WTC11 (cell line): ENCODE results near the gene TCAP. TPM values are rescaled to one million over a fixed set of nuclear protein-coding genes. Genes with fewer than 3 reads are reported as not detected.

ENCODE experiments used
- ATAC-seq: fragments of 200-7000 bp; cut with Tn5 transposase; 2 replicates; pipeline ENCODE4 v1.10.0; 2021; ENCODE audit warnings: mild to moderate bottlenecking, moderate library complexity
- CTCF ChIA-PET: fragments of 300-600 bp; sonication (Branson Sonifier 250); formaldehyde crosslinking; loops from one replicate; lab custom pipeline; 2021; ENCODE audit warnings: antibody characterized with exemption; lab: Charles Lee
- POLR2A ChIA-PET: fragments of 350-600 bp; sonication (Branson Sonifier 250); formaldehyde crosslinking; loops from one replicate; lab custom pipeline; 2021; ENCODE audit warnings: antibody characterized with exemption; lab: Charles Lee
- DNase-seq: peaks from one replicate; pipeline ENCODE4 v3.0.0; 2021; ENCODE audit warnings: low spot score
- H3K27ac Mint-ChIP-seq: 2 replicates; pipeline ENCODE4 v1.8.0; 2021; ENCODE audit warnings: mixed read lengths
- H3K27me3 Mint-ChIP-seq: 2 replicates; pipeline ENCODE4 v1.8.0; 2021; ENCODE audit warnings: low read depth, mild to moderate bottlenecking, moderate library complexity, mixed read lengths
- H3K36me3 Mint-ChIP-seq: 2 replicates; pipeline ENCODE4 v1.8.0; 2021; ENCODE audit warnings: mixed read lengths
- H3K4me1 Mint-ChIP-seq: 2 replicates; pipeline ENCODE4 v1.8.0; 2022; ENCODE audit warnings: mixed read lengths
- H3K4me3 Mint-ChIP-seq: 2 replicates; pipeline ENCODE4 v1.8.0; 2021; ENCODE audit warnings: mild to moderate bottlenecking, moderate library complexity, mixed read lengths
- H3K9me3 Mint-ChIP-seq: 2 replicates; pipeline ENCODE4 v1.8.0; 2021; ENCODE audit warnings: mixed read lengths
- AFF4 ChIP-seq: sonication (generic); formaldehyde crosslinking; IDR thresholded peaks from 2 replicates; pipeline ENCODE4 v1.8.1; 2023; ENCODE audit warnings: mild to moderate bottlenecking, missing genetic modification reagents, borderline replicate concordance
- AR ChIP-seq: fragments of 250-450 bp; sonication (Bioruptor Pico); IDR thresholded peaks from 2 replicates; pipeline ENCODE4 v1.9.0; 2021; ENCODE audit warnings: mild to moderate bottlenecking
- CDX4 ChIP-seq: fragments of 250-450 bp; sonication (Bioruptor Pico); IDR thresholded peaks from 2 replicates; pipeline ENCODE4 v1.9.0; 2021; ENCODE audit warnings: moderate library complexity, mild to moderate bottlenecking, inconsistent platforms, borderline replicate concordance
- CREB1 ChIP-seq: sonication (generic); formaldehyde crosslinking; IDR thresholded peaks from 2 replicates; pipeline ENCODE4 v1.8.0; 2023; ENCODE audit warnings: mild to moderate bottlenecking, missing genetic modification reagents
- E2F4 ChIP-seq: sonication (generic); formaldehyde crosslinking; IDR thresholded peaks from 2 replicates; pipeline ENCODE4 v1.8.1; 2022; ENCODE audit warnings: low read depth, mild to moderate bottlenecking, moderate library complexity, missing genetic modification reagents, borderline replicate concordance
- EMX1 ChIP-seq: fragments of 250-450 bp; sonication (Bioruptor Pico); IDR thresholded peaks from 2 replicates; pipeline ENCODE4 v1.8.0; 2021; ENCODE audit warnings: mild to moderate bottlenecking
- GTF2I ChIP-seq: fragments of 250-450 bp; sonication (Bioruptor Pico); conservative IDR thresholded peaks from 2 replicates; pipeline ENCODE4 v1.4.0; 2021; ENCODE audit warnings: mild to moderate bottlenecking
- HMGA2 ChIP-seq: fragments of 250-450 bp; sonication (Bioruptor Pico); IDR thresholded peaks from 2 replicates; pipeline ENCODE4 v1.4.0; 2021; ENCODE audit warnings: mild to moderate bottlenecking, moderate library complexity
- NR1H2 ChIP-seq: sonication (generic); formaldehyde crosslinking; IDR thresholded peaks from 2 replicates; pipeline ENCODE4 v1.9.0; 2021; ENCODE audit warnings: mild to moderate bottlenecking, moderate library complexity, missing genetic modification reagents
- RELA ChIP-seq: sonication (generic); formaldehyde crosslinking; IDR thresholded peaks from 2 replicates; pipeline ENCODE4 v1.8.1; 2022; ENCODE audit warnings: missing genetic modification reagents, mild to moderate bottlenecking, borderline replicate concordance
- RORB ChIP-seq: fragments of 250-450 bp; sonication (Bioruptor Pico); IDR thresholded peaks from 2 replicates; pipeline ENCODE4 v1.9.0; 2021; ENCODE audit warnings: mild to moderate bottlenecking
- TEAD4 ChIP-seq: sonication (generic); formaldehyde crosslinking; IDR thresholded peaks from 2 replicates; pipeline ENCODE4 v1.8.0; 2022; ENCODE audit warnings: mild to moderate bottlenecking, missing genetic modification reagents
- ZNF532 ChIP-seq: fragments of 250-450 bp; sonication (Bioruptor Pico); IDR thresholded peaks from 2 replicates; pipeline ENCODE4 v1.9.0; 2021; ENCODE audit warnings: mild to moderate bottlenecking, borderline replicate concordance
- total RNA-seq: library from RNA; stranded (reverse); gene quantifications from 3 replicates; pipeline ENCODE4 v1.2.3, GENCODE V29; 2021

The TCAP gene
- total RNA-seq, 1 experiment from 2014 or later = 2.9 TPM

GRCh38 chr17:39711851-39712250, 46.7 kb downstream of the TCAP start (continued):
- TF ChIP-seq AFF4 (CRISPR knock-in tag) = no peak
- no peak for TF ChIP-seq TEAD4 (CRISPR knock-in tag)

GRCh38 chr17:39714234-39714633, 49.1 kb downstream of the TCAP start:
- Mint-ChIP-seq H3K27me3 (no peaks in the 10 kb centered on the region), H3K4me3 (no peak overlapping the region), H3K36me3 (peaks cover 56% of the 10 kb centered on the region), H3K4me1 (no peaks in the 10 kb centered on the region), H3K27ac (no peak overlapping the region), H3K9me3 (no peaks in the 10 kb centered on the region)
- ATAC-seq (no peak), DNase-seq (no peak)
- TF ChIP-seq CREB1 (CRISPR knock-in tag) (no peak), AR (CRISPR knock-in tag) (no peak), E2F4 (CRISPR knock-in tag) (no peak), NR1H2 (CRISPR knock-in tag) (no peak), HMGA2 (CRISPR knock-in tag) (no peak), RELA (no peak), RORB (CRISPR knock-in tag) (no peak), GTF2I (CRISPR knock-in tag) (no peak), CDX4 (CRISPR knock-in tag) (no peak), EMX1 (CRISPR knock-in tag) (no peak), ZNF532 (CRISPR knock-in tag) (no peak)
- ChIA-PET POLR2A (no interaction called here), CTCF (no interaction called here)
